CD14-positive monocyte (primary cell): ENCODE data around the gene LEMD3. TPM values are rescaled to one million over a fixed set of nuclear protein-coding genes. Genes with fewer than 3 reads are reported as not detected.
A peak's percentile ranks its signal among the peaks of the same experiment; 100 is the strongest.

Source experiments
- DNase-seq, 3 donors: peaks; one replicate each; pipeline ENCODE4 v3.0.0-alpha.2; 2011 to 2022
- H2AFZ ChIP-seq: 2 replicates; pipeline ENCODE4 v1.6.0; 2012; ENCODE audit warnings: mild to moderate bottlenecking, low read depth, low read length, inconsistent platforms; ENCODE audit not compliant: insufficient read depth, poor library complexity, severe bottlenecking
- H3K27ac ChIP-seq, 2 donors: 1 replicate in 1 of 2; 2 replicates in 1 of 2; pipeline ENCODE4 v1.5.1; 2012 to 2013; ENCODE audit warnings: low read length in 2 of 2, control low read depth in 1 of 2, inconsistent platforms in 1 of 2, low read depth in 1 of 2, mild to moderate bottlenecking in 1 of 2
- H3K27me3 ChIP-seq, 2 donors: one replicate each; pipeline versions ENCODE4 v1.6.0 to v1.6.1; 2011 to 2013; ENCODE audit warnings: low read length in 2 of 2; ENCODE audit not compliant: control insufficient read depth in 2 of 2, insufficient read depth in 2 of 2
- H3K36me3 ChIP-seq, 2 donors: replicated peaks in 1 of 2; 1 replicate in 1 of 2; 2 replicates in 1 of 2; pipeline versions ENCODE4 v1.5.1 to v1.6.1; 2012 to 2013; ENCODE audit warnings: low read length in 2 of 2, control low read depth in 1 of 2, inconsistent platforms in 1 of 2, mild to moderate bottlenecking in 1 of 2; ENCODE audit not compliant: insufficient read depth in 2 of 2, control insufficient read depth in 1 of 2
- H3K4me1 ChIP-seq, 2 donors: 1 replicate in 1 of 2; 2 replicates in 1 of 2; pipeline versions ENCODE4 v1.5.1 to v1.6.1; 2012 to 2013; ENCODE audit warnings: low read length in 2 of 2, control low read depth in 1 of 2, inconsistent platforms in 1 of 2, mild to moderate bottlenecking in 1 of 2, moderate library complexity in 1 of 2; ENCODE audit not compliant: insufficient read depth in 2 of 2, control insufficient read depth in 1 of 2
- H3K4me2 ChIP-seq: replicated peaks from 2 replicates; pipeline ENCODE3; 2012; ENCODE audit warnings: low read length, moderate library complexity, mild to moderate bottlenecking; ENCODE audit not compliant: poor library complexity, severe bottlenecking; ENCODE audit errors: extremely low read depth
- H3K4me3 ChIP-seq, 3 experiments: fragments of 200-600 bp in 1 of 3; sonication (generic) in 1 of 3; replicated peaks in 1 of 3; 1 replicate in 2 of 3; 2 replicates in 1 of 3; pipeline ENCODE4 v1.5.1; 2011 to 2013; ENCODE audit warnings: low read length in 3 of 3, mild to moderate bottlenecking in 3 of 3, control low read depth in 2 of 3, low read depth in 2 of 3, inconsistent platforms in 1 of 3, moderate library complexity in 1 of 3
- H3K79me2 ChIP-seq: 2 replicates; pipeline ENCODE4 v1.6.0; 2012; ENCODE audit warnings: mild to moderate bottlenecking, control low read depth, inconsistent platforms, low read length, moderate library complexity; ENCODE audit not compliant: insufficient read depth
- H3K9ac ChIP-seq: 2 replicates; pipeline ENCODE4 v1.6.0; 2017; ENCODE audit warnings: low read length, mild to moderate bottlenecking; ENCODE audit not compliant: insufficient read depth, poor library complexity, severe bottlenecking
- H3K9me3 ChIP-seq, 2 donors: replicated peaks in 1 of 2; 1 replicate in 1 of 2; 2 replicates in 1 of 2; pipeline versions ENCODE4 v1.5.1 to v1.6.1; 2012 to 2013; ENCODE audit warnings: low read length in 2 of 2, control low read depth in 1 of 2; ENCODE audit not compliant: control insufficient read depth in 1 of 2, insufficient read depth in 1 of 2
- H4K20me1 ChIP-seq: 2 replicates; pipeline ENCODE4 v1.6.0; 2012; ENCODE audit warnings: mild to moderate bottlenecking, low read length, control low read depth, moderate library complexity; ENCODE audit not compliant: insufficient read depth
- H3K27ac Mint-ChIP-seq, 7 donors: one replicate each; pipeline ENCODE4 v1.8.0; 2020; ENCODE audit warnings: mild to moderate bottlenecking in 7 of 7, mixed read lengths in 7 of 7, moderate library complexity in 6 of 7, inconsistent platforms in 2 of 7
- H3K27me3 Mint-ChIP-seq, 3 donors: one replicate each; pipeline ENCODE4 v1.8.0; 2021 to 2022; ENCODE audit warnings: low read depth in 3 of 3, mild to moderate bottlenecking in 3 of 3, mixed read lengths in 3 of 3, moderate library complexity in 3 of 3, inconsistent platforms in 1 of 3
- H3K36me3 Mint-ChIP-seq, 2 donors: one replicate each; pipeline ENCODE4 v1.8.0; 2020; ENCODE audit warnings: mixed read lengths in 2 of 2, inconsistent platforms in 1 of 2, mild to moderate bottlenecking in 1 of 2
- H3K4me1 Mint-ChIP-seq: one replicate; pipeline ENCODE4 v1.8.0; 2020; ENCODE audit warnings: mild to moderate bottlenecking, mixed read lengths
- H3K4me3 Mint-ChIP-seq, 2 donors: one replicate each; pipeline ENCODE4 v1.8.0; 2020; ENCODE audit warnings: mild to moderate bottlenecking in 2 of 2, mixed read lengths in 2 of 2, moderate library complexity in 1 of 2
- H3K9me3 Mint-ChIP-seq, 7 donors: one replicate each; pipeline ENCODE4 v1.8.0; 2020 to 2022; ENCODE audit warnings: mixed read lengths in 7 of 7, mild to moderate bottlenecking in 6 of 7, moderate library complexity in 6 of 7, inconsistent platforms in 2 of 7
- CTCF ChIP-seq: fragments of 200-600 bp; IDR thresholded peaks from one replicate; pipeline ENCODE4 v1.8.0; 2022; ENCODE audit warnings: antibody characterized with exemption, mild to moderate bottlenecking
- WGBS: methylation state at CpG from one replicate; pipeline ENCODE4 v1.1.5; 2013; ENCODE audit warnings: missing lambda C conversion rate; ENCODE audit not compliant: insufficient coverage; 5-methylcytosine and 5-hydroxymethylcytosine counted together
- intact Hi-C, 2 donors: fragments of 100-400 bp; cut with micrococcal nuclease; formaldehyde crosslinking; loops; one replicate each; pipeline versions ENCODE4 v1.15.0 to v1.15.1; 2023
- polyA plus RNA-seq, 3 donors: library from polyadenylated mRNA; depleted of rRNA in 1 of 3; unstranded in 2 of 3; stranded (reverse) in 1 of 3; fragments of 300-500 nt in 2 of 3; fragments of >200 nt in 1 of 3; fragmentation: Illumina TruSeq in 2 of 3; gene quantifications; 1 replicate in 2 of 3; 2 replicates in 1 of 3; pipeline ENCODE4 v1.2.3, GENCODE V29; 2012 to 2021

The LEMD3 gene
- polyA plus RNA-seq, 3 donors = 11.3 to 12.3 (median 11.7) TPM

GRCh38 chr12:65152596-65152995, 16.8 kb upstream of the LEMD3 start:
- WGBS = no CpG with 5 or more reads among the region's 1 CpG
- H2AFZ ChIP-seq = no peak overlapping the region
- no peak for TF ChIP-seq CTCF

GRCh38 chr12:65155784-65156183, 13.6 kb upstream of the LEMD3 start:
- TF ChIP-seq CTCF = no peak
- Histone ChIP-seq H3K9me3 (no peaks in the 10 kb centered on the region), H3K27me3 (no peaks in the 10 kb centered on the region), H4K20me1 (no peaks in the 10 kb centered on the region), H3K36me3 (no peaks in the 10 kb centered on the region), H3K4me3 (peak overlapping the region in 1 of 3 experiments; percentile 69), H3K4me2 (peak overlapping the region; percentile 78), H3K4me1 (peaks cover 17% of the 10 kb centered on the region in 2 donors), H2AFZ (no peak overlapping the region), H3K27ac (peak overlapping the region in 1 of 2 donors; percentile 69), H3K9ac (no peak overlapping the region), H3K79me2 (no peaks in the 10 kb centered on the region)
- WGBS = no CpG with 5 or more reads among the region's 3 CpGs
- Mint-ChIP-seq H3K27ac (peak overlapping the region in 4 of 7 donors; percentile 69 to 86 (median 78)), H3K36me3 (no peaks in the 10 kb centered on the region), H3K9me3 (no peaks in the 10 kb centered on the region), H3K27me3 (peaks cover 1 to 5% (median 4%) of the 10 kb centered on the region in 3 donors), H3K4me1 (peaks cover 17% of the 10 kb centered on the region), H3K4me3 (no peak overlapping the region)
- intact Hi-C loops = no loop called here
- no peak for DNase-seq

More at GRCh38 chr12:65152596-65152995, 16.8 kb upstream of the LEMD3 start:
- Histone ChIP-seq H3K4me1 (peaks cover 17% of the 10 kb centered on the region in 2 donors), H3K79me2 (no peaks in the 10 kb centered on the region), H3K27me3 (no peaks in the 10 kb centered on the region), H3K4me2 (no peak overlapping the region), H3K27ac (no peak overlapping the region), H4K20me1 (no peaks in the 10 kb centered on the region), H3K4me3 (no peak overlapping the region), H3K9me3 (no peaks in the 10 kb centered on the region), H3K9ac (no peak overlapping the region), H3K36me3 (no peaks in the 10 kb centered on the region)
- no peak for DNase-seq
- peaks cover 0 to 4% (median 0%) of the 10 kb centered on the region in 3 donors for H3K27me3 Mint-ChIP-seq
- no peak overlapping the region for H3K27ac Mint-ChIP-seq
- no peaks in the 10 kb centered on the region for H3K9me3 Mint-ChIP-seq
- peaks cover 17% of the 10 kb centered on the region for H3K4me1 Mint-ChIP-seq
- intact Hi-C loops = no loop called here
- no peaks in the 10 kb centered on the region for H3K36me3 Mint-ChIP-seq
- H3K4me3 Mint-ChIP-seq = no peak overlapping the region
